Neuronal stem cell (in vitro differentiated cells): ENCODE data around the gene PTPRJ.
A peak's percentile ranks its signal among the peaks of the same experiment; 100 is the strongest.

ENCODE experiments used
- DNase-seq: peaks from one replicate; pipeline ENCODE4 v3.0.0-alpha.2; 2013; ENCODE audit warnings: low spot score
- H2AFZ ChIP-seq: one replicate; pipeline ENCODE4 v1.6.1; 2013; ENCODE audit warnings: mild to moderate bottlenecking, low read length, inconsistent platforms
- H2AK5ac ChIP-seq: 2 replicates; pipeline ENCODE4 v1.6.1; 2013; ENCODE audit warnings: low read depth, mild to moderate bottlenecking, inconsistent platforms, low read length, moderate library complexity, mixed read lengths
- H2BK120ac ChIP-seq: 2 replicates; pipeline ENCODE4 v1.6.1; 2013; ENCODE audit warnings: low read depth, mild to moderate bottlenecking, inconsistent platforms, low read length, moderate library complexity, mixed read lengths
- H2BK12ac ChIP-seq: one replicate; pipeline ENCODE4 v1.6.1; 2013; ENCODE audit warnings: low read length, inconsistent platforms
- H2BK15ac ChIP-seq: 2 replicates; pipeline ENCODE4 v1.6.1; 2013; ENCODE audit warnings: mild to moderate bottlenecking, low read length, inconsistent platforms, mixed read lengths
- H2BK5ac ChIP-seq: one replicate; pipeline ENCODE4 v1.6.1; 2013; ENCODE audit warnings: inconsistent platforms, mild to moderate bottlenecking, low read length, moderate library complexity
- H3K14ac ChIP-seq: one replicate; pipeline ENCODE4 v1.6.1; 2013; ENCODE audit warnings: low read length, inconsistent platforms
- H3K18ac ChIP-seq: 2 replicates; pipeline ENCODE4 v1.6.1; 2013; ENCODE audit warnings: low read length, inconsistent platforms
- H3K23ac ChIP-seq: 2 replicates; pipeline ENCODE4 v1.6.1; 2013; ENCODE audit warnings: low read depth, mild to moderate bottlenecking, mixed read lengths, low read length, inconsistent platforms; ENCODE audit not compliant: poor library complexity
- H3K27ac ChIP-seq: replicated peaks from 3 replicates; pipeline ENCODE4 v1.5.1; 2013; ENCODE audit warnings: low read length, inconsistent platforms
- H3K27me3 ChIP-seq, 3 experiments: 2 replicates each; pipeline ENCODE4 v1.6.1; 2013; ENCODE audit warnings: low read length in 3 of 3, mild to moderate bottlenecking in 2 of 3, inconsistent platforms in 1 of 3, low read depth in 1 of 3, mixed read lengths in 1 of 3, moderate library complexity in 1 of 3; ENCODE audit not compliant: control insufficient read depth in 3 of 3, insufficient read depth in 3 of 3
- H3K36me3 ChIP-seq, 2 donors: replicated peaks in 1 of 2; 2 replicates each; pipeline ENCODE4 v1.6.1; 2013; ENCODE audit warnings: low read length in 2 of 2; ENCODE audit not compliant: control insufficient read depth in 2 of 2, insufficient read depth in 2 of 2
- H3K4ac ChIP-seq: 2 replicates; pipeline ENCODE4 v1.6.1; 2013; ENCODE audit warnings: inconsistent platforms, mild to moderate bottlenecking, low read length, moderate library complexity
- H3K4me1 ChIP-seq, 2 donors: 1 replicate in 1 of 2; 2 replicates in 1 of 2; pipeline ENCODE4 v1.6.1; 2013; ENCODE audit warnings: low read length in 2 of 2, low read depth in 1 of 2; ENCODE audit not compliant: control insufficient read depth in 2 of 2, insufficient read depth in 1 of 2
- H3K4me2 ChIP-seq: one replicate; pipeline ENCODE4 v1.6.1; 2013; ENCODE audit warnings: mild to moderate bottlenecking, low read length, inconsistent platforms; ENCODE audit not compliant: insufficient read depth, poor library complexity, severe bottlenecking
- H3K4me3 ChIP-seq, 2 donors: 2 replicates each; pipeline ENCODE4 v1.5.1; 2013; ENCODE audit warnings: low read length in 2 of 2, mild to moderate bottlenecking in 2 of 2, inconsistent platforms in 1 of 2, moderate library complexity in 1 of 2
- H3K79me1 ChIP-seq: one replicate; pipeline ENCODE4 v1.6.1; 2013; ENCODE audit warnings: low read depth, mild to moderate bottlenecking, inconsistent platforms, low read length, moderate library complexity
- H3K9ac ChIP-seq: one replicate; pipeline ENCODE4 v1.6.1; 2013; ENCODE audit warnings: mild to moderate bottlenecking, low read depth, low read length, inconsistent platforms; ENCODE audit not compliant: poor library complexity
- H3K9me3 ChIP-seq, 2 donors: replicated peaks in 1 of 2; 2 replicates each; pipeline versions ENCODE3 to v1.6.1; 2013; ENCODE audit warnings: low read length in 2 of 2, mild to moderate bottlenecking in 2 of 2, inconsistent platforms in 1 of 2, low read depth in 1 of 2, mixed read lengths in 1 of 2, moderate library complexity in 1 of 2; ENCODE audit not compliant: control insufficient read depth in 2 of 2, insufficient read depth in 1 of 2
- H4K8ac ChIP-seq: one replicate; pipeline ENCODE4 v1.6.1; 2013; ENCODE audit warnings: low read depth, mild to moderate bottlenecking, inconsistent platforms, low read length, moderate library complexity
- H4K91ac ChIP-seq: one replicate; pipeline ENCODE4 v1.6.1; 2013; ENCODE audit warnings: low read length, low read depth, mild to moderate bottlenecking, inconsistent platforms; ENCODE audit not compliant: poor library complexity
- WGBS, 2 donors: extraction: QIAGEN DNeasy Blood & Tissue Kit; methylation state at CpG; one replicate each; pipeline ENCODE4 v1.1.7; 2013; ENCODE audit warnings: missing lambda C conversion rate in 2 of 2, mixed read lengths in 1 of 2; ENCODE audit not compliant: insufficient read length in 2 of 2, insufficient replicate concordance in 1 of 2; ENCODE audit errors: extremely low coverage in 2 of 2; 5-methylcytosine and 5-hydroxymethylcytosine counted together

The PTPRJ gene

GRCh38 chr11:48101958-48102357 is 121.6 kb downstream of the PTPRJ start:
- H2BK15ac ChIP-seq, result no peak overlapping the region
- no peaks in the 10 kb centered on the region for H3K27me3 ChIP-seq
- WGBS, 2 donors, result no CpG with 5 or more reads among the region's 6 CpGs
- H4K91ac ChIP-seq, result no peak overlapping the region
- H2BK120ac ChIP-seq, result no peak overlapping the region
- no peak overlapping the region for H2BK5ac ChIP-seq
- H3K14ac ChIP-seq, result no peak overlapping the region
- no peak overlapping the region for H2AK5ac ChIP-seq
- H3K4ac ChIP-seq, result no peak overlapping the region
- no peaks in the 10 kb centered on the region for H3K79me1 ChIP-seq
- no peak overlapping the region for H3K9ac ChIP-seq
- H3K23ac ChIP-seq, result no peak overlapping the region
- no peak overlapping the region for H2BK12ac ChIP-seq
- H3K4me2 ChIP-seq, result no peak overlapping the region
- no peak overlapping the region for H4K8ac ChIP-seq
- no peak overlapping the region for H3K4me3 ChIP-seq
- H2AFZ ChIP-seq, result no peak overlapping the region
- H3K9me3 ChIP-seq, result no peaks in the 10 kb centered on the region
- peaks cover 7 to 14% of the 10 kb centered on the region in 2 donors for H3K4me1 ChIP-seq
- DNase-seq, result no peak
- H3K27ac ChIP-seq, result no peak overlapping the region
- H3K36me3 ChIP-seq, result no peaks in the 10 kb centered on the region
- H3K18ac ChIP-seq, result no peak overlapping the region

GRCh38 chr11:48103621-48104567 is 123.5 kb downstream of the PTPRJ start:
- Histone ChIP-seq H3K4ac (no peak overlapping the region), H3K79me1 (peaks cover 3% of the 10 kb centered on the region), H3K27ac (no peak overlapping the region), H3K9ac (no peak overlapping the region), H3K36me3 (no peaks in the 10 kb centered on the region), H4K91ac (no peak overlapping the region), H2BK12ac (no peak overlapping the region), H4K8ac (no peak overlapping the region), H2BK120ac (no peak overlapping the region), H3K4me3 (no peak overlapping the region), H2AK5ac (no peak overlapping the region), H3K27me3 (no peaks in the 10 kb centered on the region), H2BK15ac (no peak overlapping the region), H3K23ac (no peak overlapping the region), H3K4me1 (peaks cover 12 to 17% of the 10 kb centered on the region in 2 donors), H3K14ac (no peak overlapping the region), H3K4me2 (no peak overlapping the region), H2BK5ac (no peak overlapping the region), H3K18ac (no peak overlapping the region), H2AFZ (no peak overlapping the region), H3K9me3 (no peaks in the 10 kb centered on the region)
- no peak for DNase-seq
- no CpG with 5 or more reads among the region's 12 CpGs for WGBS, 2 donors

GRCh38 chr11:48104568-48104924 is 124.2 kb downstream of the PTPRJ start:
- no CpG with 5 or more reads among the region's 3 CpGs for WGBS, 2 donors
- H3K27me3 ChIP-seq, result no peaks in the 10 kb centered on the region
- DNase-seq, result no peak

GRCh38 chr11:48105096-48105990 is 125.0 kb downstream of the PTPRJ start:
- no peak overlapping the region for H3K9ac ChIP-seq
- peak overlapping the region; percentile 15 for H3K18ac ChIP-seq
- no peaks in the 10 kb centered on the region for H3K36me3 ChIP-seq
- H3K4me3 ChIP-seq, result no peak overlapping the region
- no peak overlapping the region for H2AFZ ChIP-seq
- H3K27me3 ChIP-seq, result no peaks in the 10 kb centered on the region
- H2BK120ac ChIP-seq, result no peak overlapping the region
- H3K14ac ChIP-seq, result no peak overlapping the region
- H4K91ac ChIP-seq, result no peak overlapping the region
- DNase-seq, result no peak
- no peak overlapping the region for H3K4me2 ChIP-seq
- H3K9me3 ChIP-seq, result no peaks in the 10 kb centered on the region
- H2BK5ac ChIP-seq, result no peak overlapping the region
- H2BK15ac ChIP-seq, result no peak overlapping the region
- H3K27ac ChIP-seq, result no peak overlapping the region
- H2AK5ac ChIP-seq, result no peak overlapping the region
- no peak overlapping the region for H2BK12ac ChIP-seq
- H3K4me1 ChIP-seq, result peaks cover 15 to 22% of the 10 kb centered on the region in 2 donors
- no peak overlapping the region for H4K8ac ChIP-seq
- WGBS, 2 donors, result no CpG with 5 or more reads among the region's 10 CpGs
- H3K23ac ChIP-seq, result no peak overlapping the region
- H3K4ac ChIP-seq, result no peak overlapping the region
- peaks cover 3% of the 10 kb centered on the region for H3K79me1 ChIP-seq

More at GRCh38 chr11:48104568-48104924, 124.2 kb downstream of the PTPRJ start:
- no peak overlapping the region for H4K8ac ChIP-seq
- no peak overlapping the region for H2AK5ac ChIP-seq
- no peak overlapping the region for H3K9ac ChIP-seq
- no peak overlapping the region for H3K14ac ChIP-seq
- H2AFZ ChIP-seq, result no peak overlapping the region
- H4K91ac ChIP-seq, result no peak overlapping the region
- no peak overlapping the region for H2BK120ac ChIP-seq
- no peak overlapping the region for H2BK15ac ChIP-seq
- H3K9me3 ChIP-seq, result no peaks in the 10 kb centered on the region
- no peak overlapping the region for H3K4me3 ChIP-seq
- H3K36me3 ChIP-seq, result no peaks in the 10 kb centered on the region
- no peak overlapping the region for H3K4me2 ChIP-seq
- peaks cover 13 to 22% of the 10 kb centered on the region in 2 donors for H3K4me1 ChIP-seq
- no peak overlapping the region for H3K4ac ChIP-seq
- H3K18ac ChIP-seq, result no peak overlapping the region
- H3K23ac ChIP-seq, result no peak overlapping the region
- no peak overlapping the region for H2BK5ac ChIP-seq
- peaks cover 3% of the 10 kb centered on the region for H3K79me1 ChIP-seq
- H2BK12ac ChIP-seq, result no peak overlapping the region
- no peak overlapping the region for H3K27ac ChIP-seq
